ENCODE data around the gene SOD2.

- TF ChIP-seq, protein P1, sequence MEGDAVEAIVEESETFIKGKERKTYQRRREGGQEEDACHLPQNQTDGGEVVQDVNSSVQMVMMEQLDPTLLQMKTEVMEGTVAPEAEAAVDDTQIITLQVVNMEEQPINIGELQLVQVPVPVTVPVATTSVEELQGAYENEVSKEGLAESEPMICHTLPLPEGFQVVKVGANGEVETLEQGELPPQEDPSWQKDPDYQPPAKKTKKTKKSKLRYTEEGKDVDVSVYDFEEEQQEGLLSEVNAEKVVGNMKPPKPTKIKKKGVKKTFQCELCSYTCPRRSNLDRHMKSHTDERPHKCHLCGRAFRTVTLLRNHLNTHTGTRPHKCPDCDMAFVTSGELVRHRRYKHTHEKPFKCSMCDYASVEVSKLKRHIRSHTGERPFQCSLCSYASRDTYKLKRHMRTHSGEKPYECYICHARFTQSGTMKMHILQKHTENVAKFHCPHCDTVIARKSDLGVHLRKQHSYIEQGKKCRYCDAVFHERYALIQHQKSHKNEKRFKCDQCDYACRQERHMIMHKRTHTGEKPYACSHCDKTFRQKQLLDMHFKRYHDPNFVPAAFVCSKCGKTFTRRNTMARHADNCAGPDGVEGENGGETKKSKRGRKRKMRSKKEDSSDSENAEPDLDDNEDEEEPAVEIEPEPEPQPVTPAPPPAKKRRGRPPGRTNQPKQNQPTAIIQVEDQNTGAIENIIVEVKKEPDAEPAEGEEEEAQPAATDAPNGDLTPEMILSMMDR (IDR thresholded peaks at IDR 0.05) = no peak
- TF ChIP-seq ZFX (IDR thresholded peaks at IDR 0.05; ENCODE audit: borderline replicate concordance) = no peak
Measured at GRCh38 chr6:159646116-159646515, 46.9 kb downstream of the SOD2 start.

All from 22Rv1 (cell line).